ENCODE measurements around the gene TUBGCP3. TPM values are rescaled to one million over a fixed set of nuclear protein-coding genes. Genes with fewer than 3 reads are reported as not detected.

TUBGCP3 gene
- total RNA-seq, 4 donors from 2014 or later: 19.7 to 62.3 (median 38.8) TPM

DNA sequence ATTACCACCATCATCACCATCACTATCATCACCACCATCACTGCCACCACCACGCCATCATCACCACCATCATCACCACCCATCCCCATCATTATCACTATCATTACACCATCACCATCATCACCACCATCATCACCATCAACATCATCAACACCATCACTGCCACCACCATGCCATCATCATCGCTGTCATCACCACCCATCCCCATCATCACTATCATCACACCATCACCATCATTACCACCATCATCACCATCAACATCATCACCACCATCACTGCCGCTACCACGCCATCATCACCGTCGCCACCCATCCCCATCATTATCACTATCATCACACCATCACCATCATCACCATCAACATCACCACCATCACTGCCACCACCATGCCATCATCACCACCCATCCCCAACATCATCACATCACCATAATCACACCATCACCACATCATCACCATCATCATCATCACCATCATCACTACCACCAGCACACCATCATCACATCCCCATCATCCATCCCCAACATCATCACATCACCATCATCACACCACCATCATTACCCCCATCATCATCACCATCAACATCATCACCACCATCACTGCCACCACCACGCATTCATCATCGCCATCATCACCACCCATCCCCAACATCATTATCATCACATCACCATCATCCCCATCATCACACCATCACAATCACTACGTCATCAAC, 61.7 kb downstream of the TUBGCP3 start:
- intact Hi-C loops (cut with DNase I; ENCODE audit: low total_unique reads): no loop called here
- no peak overlapping the region for H3K27ac ChIP-seq
- no peak for DNase-seq
- no peaks in the 10 kb centered on the region for H3K27me3 ChIP-seq
- no peak overlapping the region for H3K4me3 ChIP-seq
- TF ChIP-seq, protein P1, sequence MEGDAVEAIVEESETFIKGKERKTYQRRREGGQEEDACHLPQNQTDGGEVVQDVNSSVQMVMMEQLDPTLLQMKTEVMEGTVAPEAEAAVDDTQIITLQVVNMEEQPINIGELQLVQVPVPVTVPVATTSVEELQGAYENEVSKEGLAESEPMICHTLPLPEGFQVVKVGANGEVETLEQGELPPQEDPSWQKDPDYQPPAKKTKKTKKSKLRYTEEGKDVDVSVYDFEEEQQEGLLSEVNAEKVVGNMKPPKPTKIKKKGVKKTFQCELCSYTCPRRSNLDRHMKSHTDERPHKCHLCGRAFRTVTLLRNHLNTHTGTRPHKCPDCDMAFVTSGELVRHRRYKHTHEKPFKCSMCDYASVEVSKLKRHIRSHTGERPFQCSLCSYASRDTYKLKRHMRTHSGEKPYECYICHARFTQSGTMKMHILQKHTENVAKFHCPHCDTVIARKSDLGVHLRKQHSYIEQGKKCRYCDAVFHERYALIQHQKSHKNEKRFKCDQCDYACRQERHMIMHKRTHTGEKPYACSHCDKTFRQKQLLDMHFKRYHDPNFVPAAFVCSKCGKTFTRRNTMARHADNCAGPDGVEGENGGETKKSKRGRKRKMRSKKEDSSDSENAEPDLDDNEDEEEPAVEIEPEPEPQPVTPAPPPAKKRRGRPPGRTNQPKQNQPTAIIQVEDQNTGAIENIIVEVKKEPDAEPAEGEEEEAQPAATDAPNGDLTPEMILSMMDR (IDR thresholded peaks at IDR 0.05): no peak
- no peak for TF ChIP-seq POLR2A (IDR thresholded peaks at IDR 0.05)
- no peaks in the 10 kb centered on the region for H3K36me3 ChIP-seq
- H3K4me1 ChIP-seq: no peaks in the 10 kb centered on the region
- no peaks in the 10 kb centered on the region for H3K9me3 ChIP-seq

DNA sequence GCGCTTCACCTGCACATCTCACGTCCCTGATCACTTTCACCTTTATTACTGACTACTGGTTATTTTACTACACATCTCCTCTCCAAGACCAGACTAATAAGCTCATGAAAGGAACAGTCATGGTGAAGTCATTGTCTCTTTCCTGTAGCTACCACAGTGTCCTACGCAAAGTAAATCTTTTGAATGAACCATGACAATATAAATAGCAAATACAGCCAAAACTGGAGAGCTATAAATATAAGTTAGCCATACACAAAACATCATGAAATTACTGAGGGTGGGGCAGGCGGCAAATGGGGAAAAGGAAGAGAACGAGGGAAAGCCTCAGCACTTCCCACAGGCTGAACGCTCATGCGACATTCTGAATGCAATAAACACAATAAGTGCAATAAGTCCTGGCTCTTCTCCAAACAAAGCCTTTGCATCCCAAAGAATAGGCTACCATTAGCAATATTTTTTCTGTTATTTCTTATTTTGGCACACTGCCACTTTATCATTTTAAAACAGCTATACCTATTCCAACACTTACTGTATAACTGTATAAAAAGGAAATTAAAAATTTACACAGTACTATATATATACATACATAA, 62.5 kb downstream of the TUBGCP3 start:
- H3K36me3 ChIP-seq: no peaks in the 10 kb centered on the region
- no peak for DNase-seq

DNA sequence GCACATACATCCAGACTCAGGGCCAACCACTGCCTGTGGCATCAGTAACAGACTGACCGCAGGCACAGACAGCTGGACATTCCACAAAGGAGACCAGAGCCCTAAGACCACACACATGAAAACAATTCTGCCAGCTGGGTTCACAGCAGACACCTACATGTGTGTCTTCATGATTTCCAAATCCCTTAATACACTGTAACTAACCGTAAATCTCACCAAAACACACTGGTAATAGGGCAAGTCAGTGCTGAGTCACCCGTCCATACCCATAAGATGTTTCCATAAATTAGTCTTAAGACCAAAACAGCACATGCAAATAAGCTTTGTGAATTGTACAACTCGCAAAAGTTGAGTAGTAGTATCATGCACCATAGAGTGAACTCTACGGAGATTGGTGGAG, 65.4 kb downstream of the TUBGCP3 start:
- H3K9me3 ChIP-seq: no peaks in the 10 kb centered on the region
- H3K4me3 ChIP-seq: no peak overlapping the region
- H3K27me3 ChIP-seq: no peaks in the 10 kb centered on the region
- H3K4me1 ChIP-seq: no peaks in the 10 kb centered on the region
- TF ChIP-seq POLR2A (IDR thresholded peaks at IDR 0.05): no peak
- TF ChIP-seq, protein P1 (IDR thresholded peaks at IDR 0.05): no peak
- DNase-seq: no peak
- no peak overlapping the region for H3K27ac ChIP-seq
- H3K36me3 ChIP-seq: no peaks in the 10 kb centered on the region
- intact Hi-C loops (cut with DNase I; ENCODE audit: low total_unique reads): no loop called here

More for the DNA sequence above, 62.5 kb downstream of the TUBGCP3 start:
- Histone ChIP-seq H3K27me3 (no peaks in the 10 kb centered on the region), H3K27ac (no peak overlapping the region), H3K9me3 (no peaks in the 10 kb centered on the region), H3K4me1 (no peaks in the 10 kb centered on the region), H3K4me3 (no peak overlapping the region)
- no peak for TF ChIP-seq POLR2A (IDR thresholded peaks at IDR 0.05)
- TF ChIP-seq, protein P1 (IDR thresholded peaks at IDR 0.05): no peak
- intact Hi-C loops (cut with DNase I; ENCODE audit: low total_unique reads): no loop called here

DNA sequence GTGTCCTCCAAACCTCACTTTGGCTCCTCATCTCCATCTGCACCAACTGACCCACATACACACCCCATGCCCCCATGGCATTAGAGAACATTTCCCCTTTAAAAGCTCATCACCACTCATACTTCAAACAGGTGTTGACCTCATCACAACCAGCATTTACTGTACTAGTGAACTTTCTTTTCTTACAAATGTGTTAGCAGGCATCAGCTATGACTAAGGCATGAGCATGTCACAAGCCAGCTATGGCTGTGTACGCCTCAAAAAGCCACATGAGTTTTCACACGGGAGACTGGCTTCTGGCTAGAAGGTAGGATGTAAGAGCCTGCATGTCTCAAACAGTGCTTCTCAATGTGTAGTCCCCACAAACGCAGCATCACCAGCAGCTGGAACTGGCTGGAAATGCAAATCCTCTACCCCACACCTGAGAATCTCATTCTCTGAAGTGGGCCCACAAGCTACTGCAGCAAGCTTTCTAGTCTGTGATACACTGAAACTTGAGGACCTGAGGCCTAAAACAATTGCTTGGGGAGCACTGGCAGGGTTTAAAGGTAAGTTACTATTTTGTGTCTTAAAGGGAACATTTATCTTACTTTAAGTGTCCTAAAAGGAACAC, 66.8 kb downstream of the TUBGCP3 start:
- TF ChIP-seq, protein P1 (IDR thresholded peaks at IDR 0.05): no peak
- no peak for TF ChIP-seq POLR2A (IDR thresholded peaks at IDR 0.05)
- H3K9me3 ChIP-seq: no peaks in the 10 kb centered on the region
- H3K27ac ChIP-seq: no peak overlapping the region
- H3K27me3 ChIP-seq: no peaks in the 10 kb centered on the region
- intact Hi-C loops (cut with DNase I; ENCODE audit: low total_unique reads): no loop called here
- no peaks in the 10 kb centered on the region for H3K4me1 ChIP-seq
- no peak for DNase-seq
- H3K36me3 ChIP-seq: no peaks in the 10 kb centered on the region
- H3K4me3 ChIP-seq: no peak overlapping the region

DNA sequence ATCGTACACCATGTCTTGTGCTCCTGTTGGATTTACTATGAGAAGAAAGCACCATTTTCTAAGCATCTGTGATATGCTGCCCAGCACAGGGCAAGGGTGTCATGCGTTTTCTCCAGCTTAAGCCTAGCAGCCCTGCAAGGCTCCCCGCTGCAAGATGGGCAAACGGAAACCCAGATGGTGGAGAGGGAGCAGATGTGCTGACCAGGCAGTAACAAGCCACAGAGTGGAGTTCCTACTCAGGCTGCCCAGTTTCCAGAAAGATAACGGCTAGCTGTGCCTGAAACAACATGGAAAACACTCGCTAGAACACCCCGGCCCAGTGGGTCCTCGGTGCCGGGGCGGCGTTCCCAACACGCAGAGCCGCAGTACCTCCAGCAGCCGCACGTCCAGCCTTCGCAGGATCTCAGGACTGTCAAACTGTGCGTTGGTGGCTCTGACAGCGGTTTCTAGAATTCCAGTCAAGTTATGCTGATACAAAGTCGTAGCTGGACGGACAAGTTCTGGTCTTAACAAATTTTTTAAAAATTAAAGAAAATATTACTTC, 68.4 kb downstream of the TUBGCP3 start:
- H3K4me3 ChIP-seq: no peak overlapping the region
- H3K9me3 ChIP-seq: no peaks in the 10 kb centered on the region
- H3K36me3 ChIP-seq: no peaks in the 10 kb centered on the region
- TF ChIP-seq, protein P1 (IDR thresholded peaks at IDR 0.05): no peak
- no peak for TF ChIP-seq POLR2A (IDR thresholded peaks at IDR 0.05)
- no peak for DNase-seq
- H3K27me3 ChIP-seq: no peaks in the 10 kb centered on the region
- H3K4me1 ChIP-seq: no peaks in the 10 kb centered on the region
- H3K27ac ChIP-seq: no peak overlapping the region
- intact Hi-C loops (cut with DNase I; ENCODE audit: low total_unique reads): no loop called here

Measured in uterus (tissue), 4 donors.